Upper lobe of right lung (tissue), 1 donor: Measurements from ENCODE around the gene SAMD5. TPM values are rescaled to one million over a fixed set of nuclear protein-coding genes. Genes with fewer than 3 reads are reported as not detected.

Source experiments
- ATAC-seq: fragments of 200-7000 bp; cut with Tn5 transposase; one replicate; pipeline ENCODE4 v1.9.1; 2020; ENCODE audit warnings: mild to moderate bottlenecking, moderate library complexity
- DNase-seq: peaks from one replicate; pipeline ENCODE4 v3.0.0-alpha.2; 2020
- H3K27ac ChIP-seq: fragments of 200-600 bp; one replicate; pipeline ENCODE4 v1.8.0; 2022
- H3K27me3 ChIP-seq: fragments of 200-600 bp; one replicate; pipeline ENCODE4 v1.8.0; 2022; ENCODE audit warnings: mild to moderate bottlenecking
- H3K36me3 ChIP-seq: fragments of 200-600 bp; one replicate; pipeline ENCODE4 v1.8.0; 2022
- H3K4me1 ChIP-seq: fragments of 200-600 bp; one replicate; pipeline ENCODE4 v1.8.0; 2022
- H3K4me3 ChIP-seq: fragments of 200-600 bp; one replicate; pipeline ENCODE4 v1.8.0; 2022; ENCODE audit warnings: mild to moderate bottlenecking
- H3K9me3 ChIP-seq: fragments of 200-600 bp; one replicate; pipeline ENCODE4 v1.8.0; 2022
- intact Hi-C: fragments of 100-400 bp; cut with DNase I; formaldehyde crosslinking; loops from one replicate; pipeline ENCODE4 v1.11.0; 2022
- long read RNA-seq: library from polyadenylated mRNA; unstranded; transcript quantifications from one replicate; pipeline ENCODE4 v2.0.0, GENCODE V29; 2021
- total RNA-seq: library from RNA; stranded (reverse); fragmentation: NEBNext Ultra II Directional; extraction: Animal tissue kit (Norgen Biotek cat#: 25700); gene quantifications from one replicate; pipeline ENCODE4 v1.2.1, GENCODE V29; 2021
- TF ChIP-seq, protein P1 (sequence below): fragments of 200-600 bp; IDR thresholded peaks from one replicate; pipeline ENCODE4 v1.8.0; 2022; ENCODE audit warnings: antibody characterized with exemption
- donor health status: DM: no; HTN: yes; CAD: no; lungs with severe emphysema.

SAMD5 gene
- 19.6 TPM for total RNA-seq
- long read RNA-seq, full-length matches to known transcripts, result 11 of 13 reads
- long read RNA-seq, partial matches to known transcripts, result 0 of 13 reads
- long read RNA-seq, other reads (novel, unspliced or antisense), result 2 of 13 reads

DNA sequence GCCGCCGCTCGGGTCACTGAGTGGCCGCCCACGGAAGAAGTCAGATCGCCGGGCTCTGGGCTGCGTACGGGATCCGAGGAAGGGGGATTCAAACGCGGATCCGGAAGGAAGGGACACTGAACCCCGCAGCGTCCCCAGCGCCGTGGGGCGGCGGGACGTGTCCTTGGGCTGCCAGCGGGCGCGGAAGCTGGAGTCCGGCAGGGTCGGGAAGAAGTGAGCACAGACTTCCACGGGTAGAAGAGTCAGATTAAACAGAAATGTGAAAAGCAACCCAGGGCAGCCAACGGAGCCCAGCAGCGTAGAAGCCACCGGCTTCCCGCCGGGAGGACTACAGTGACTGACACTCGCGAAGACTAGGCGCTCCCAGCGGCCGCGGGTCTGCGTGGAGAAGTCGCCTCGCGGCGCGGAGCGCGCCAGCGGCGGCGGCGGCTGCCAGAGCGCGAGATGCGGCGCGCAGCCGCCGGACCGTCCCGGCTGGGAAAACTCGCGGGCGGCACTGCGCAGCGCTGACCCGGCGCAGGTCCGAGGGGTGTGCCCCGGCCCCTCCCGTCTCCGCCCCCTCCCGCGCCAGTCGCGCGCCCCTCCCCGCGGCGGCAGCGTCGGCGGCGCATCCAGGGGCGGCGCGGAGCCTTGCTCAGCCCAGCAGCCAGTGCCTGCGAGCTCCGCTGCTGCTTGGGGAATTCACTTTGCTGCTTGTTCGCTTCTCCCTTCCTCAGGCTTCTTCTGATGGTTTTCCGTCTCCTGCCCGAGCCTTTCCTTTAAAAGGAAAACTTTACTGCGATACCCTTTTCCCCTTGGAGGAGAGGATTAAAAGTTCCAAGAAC lies at the start of gene SAMD5:
Gene SAMD5, plus strand, starts transcription at position 649 of the 824 bp plus-strand sequence. CDS start 239 bp downstream, outside the sequence.
- TF ChIP-seq, protein P1, sequence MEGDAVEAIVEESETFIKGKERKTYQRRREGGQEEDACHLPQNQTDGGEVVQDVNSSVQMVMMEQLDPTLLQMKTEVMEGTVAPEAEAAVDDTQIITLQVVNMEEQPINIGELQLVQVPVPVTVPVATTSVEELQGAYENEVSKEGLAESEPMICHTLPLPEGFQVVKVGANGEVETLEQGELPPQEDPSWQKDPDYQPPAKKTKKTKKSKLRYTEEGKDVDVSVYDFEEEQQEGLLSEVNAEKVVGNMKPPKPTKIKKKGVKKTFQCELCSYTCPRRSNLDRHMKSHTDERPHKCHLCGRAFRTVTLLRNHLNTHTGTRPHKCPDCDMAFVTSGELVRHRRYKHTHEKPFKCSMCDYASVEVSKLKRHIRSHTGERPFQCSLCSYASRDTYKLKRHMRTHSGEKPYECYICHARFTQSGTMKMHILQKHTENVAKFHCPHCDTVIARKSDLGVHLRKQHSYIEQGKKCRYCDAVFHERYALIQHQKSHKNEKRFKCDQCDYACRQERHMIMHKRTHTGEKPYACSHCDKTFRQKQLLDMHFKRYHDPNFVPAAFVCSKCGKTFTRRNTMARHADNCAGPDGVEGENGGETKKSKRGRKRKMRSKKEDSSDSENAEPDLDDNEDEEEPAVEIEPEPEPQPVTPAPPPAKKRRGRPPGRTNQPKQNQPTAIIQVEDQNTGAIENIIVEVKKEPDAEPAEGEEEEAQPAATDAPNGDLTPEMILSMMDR, result no peak
- Histone ChIP-seq H3K4me1 (peaks cover 22% of the 10 kb centered on the region), H3K27me3 (peaks cover 14% of the 10 kb centered on the region), H3K27ac (peak within 1 kb of the TSS; percentile 79), H3K4me3 (peak within 1 kb of the TSS; percentile 75), H3K36me3 (no peaks in the 10 kb centered on the region), H3K9me3 (no peaks in the 10 kb centered on the region)
- peak; percentile 79 for DNase-seq
- peak; percentile 87 for ATAC-seq
- intact Hi-C loops, result loop anchor here (10.0 kb wide), 1 partner anchor 747 kb away; no protein-coding TSS in a partner anchor

DNA sequence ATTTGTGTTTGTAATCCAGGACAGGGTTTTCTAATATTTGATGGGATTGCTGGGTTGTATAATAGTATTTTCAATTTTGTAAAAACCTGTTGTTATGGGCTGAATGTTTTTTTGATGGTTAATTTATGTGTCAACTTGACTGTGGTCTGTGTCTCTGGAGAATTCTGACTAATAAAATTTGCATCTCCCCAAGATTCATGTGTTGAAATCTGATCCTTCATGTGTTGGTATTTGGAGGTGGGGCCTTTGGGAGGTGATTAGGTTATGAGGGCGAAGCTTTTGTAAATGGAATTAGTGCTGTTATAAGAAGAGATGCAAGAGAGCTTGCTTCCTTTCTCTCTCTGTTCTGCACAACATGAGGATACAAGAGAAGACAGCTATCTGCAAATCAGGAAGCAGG lies 48.7 kb upstream of the SAMD5 start:
- TF ChIP-seq, protein P1, result no peak
- no peak overlapping the region for H3K27ac ChIP-seq
- H3K36me3 ChIP-seq, result no peaks in the 10 kb centered on the region
- H3K4me3 ChIP-seq, result no peak overlapping the region
- ATAC-seq (no peak), DNase-seq (no peak)
- intact Hi-C loops, result no loop called here
- no peaks in the 10 kb centered on the region for H3K9me3 ChIP-seq
- H3K4me1 ChIP-seq, result no peaks in the 10 kb centered on the region
- no peaks in the 10 kb centered on the region for H3K27me3 ChIP-seq

DNA sequence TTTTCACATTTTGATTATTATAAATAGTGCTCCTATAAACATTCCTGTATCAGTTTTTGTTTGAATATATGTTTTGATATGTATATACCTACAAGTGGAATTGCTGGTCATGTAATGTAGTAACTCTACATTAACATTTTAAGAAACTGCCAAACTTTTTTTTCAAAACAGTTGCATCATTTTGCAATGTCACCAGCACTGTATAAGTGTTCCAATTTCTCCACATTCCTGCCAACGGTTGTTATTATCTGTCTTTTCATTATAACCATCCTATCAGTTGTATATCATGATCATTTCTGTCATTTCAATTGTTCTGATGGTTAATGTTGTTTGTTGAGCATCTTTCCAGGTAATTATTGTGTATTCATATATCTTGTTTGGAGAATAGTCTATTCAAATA lies 44.8 kb upstream of the SAMD5 start:
- ATAC-seq (no peak), DNase-seq (no peak)
- H3K36me3 ChIP-seq, result no peaks in the 10 kb centered on the region
- H3K4me3 ChIP-seq, result no peak overlapping the region
- no peak overlapping the region for H3K27ac ChIP-seq
- no peaks in the 10 kb centered on the region for H3K9me3 ChIP-seq
- TF ChIP-seq, protein P1, result no peak
- no peaks in the 10 kb centered on the region for H3K4me1 ChIP-seq
- H3K27me3 ChIP-seq, result no peaks in the 10 kb centered on the region
- intact Hi-C loops, result no loop called here

DNA sequence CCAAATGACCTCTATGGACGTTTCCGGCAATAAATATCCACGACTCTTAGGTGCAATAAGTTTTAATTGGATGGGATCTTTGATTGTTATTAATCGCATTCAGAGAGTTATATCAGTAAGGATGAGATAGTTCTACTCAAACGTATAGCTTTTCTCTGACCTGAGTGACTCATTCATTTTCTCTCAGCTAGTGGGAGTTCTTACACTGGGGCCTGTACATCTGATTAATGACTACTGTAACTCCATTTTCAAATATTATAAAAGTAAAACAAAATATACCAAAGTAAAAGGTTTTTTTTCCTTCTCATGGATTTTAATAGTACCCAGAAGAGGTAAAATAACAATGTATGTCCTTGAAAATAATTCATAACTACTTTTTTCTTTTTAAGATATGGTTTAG lies 41.1 kb upstream of the SAMD5 start:
- H3K27ac ChIP-seq, result no peak overlapping the region
- intact Hi-C loops, result no loop called here
- no peaks in the 10 kb centered on the region for H3K9me3 ChIP-seq
- H3K27me3 ChIP-seq, result no peaks in the 10 kb centered on the region
- no peak for DNase-seq
- ATAC-seq, result no peak
- no peaks in the 10 kb centered on the region for H3K36me3 ChIP-seq
- no peaks in the 10 kb centered on the region for H3K4me1 ChIP-seq
- H3K4me3 ChIP-seq, result no peak overlapping the region
- TF ChIP-seq, protein P1, result no peak

DNA sequence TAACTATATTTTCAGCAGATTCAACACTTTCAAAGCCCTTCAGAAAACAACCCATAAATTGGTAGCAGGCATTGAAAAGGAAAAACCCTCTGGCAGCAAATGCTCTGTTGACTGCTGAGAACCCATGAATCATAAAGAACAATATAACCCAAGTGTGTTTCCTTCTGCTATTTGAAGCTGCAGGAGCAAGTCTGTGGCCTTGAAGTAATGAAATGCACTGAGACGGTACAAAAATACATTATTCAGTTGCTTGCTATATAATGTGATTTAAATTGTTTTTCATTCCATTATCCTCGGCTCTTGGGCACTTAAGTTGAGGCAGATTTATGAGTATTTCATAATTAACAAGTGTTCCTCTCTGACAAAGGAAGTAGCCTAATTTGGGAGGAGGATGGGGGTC lies 40.6 kb upstream of the SAMD5 start:
- TF ChIP-seq, protein P1, result no peak
- Histone ChIP-seq H3K27me3 (no peaks in the 10 kb centered on the region), H3K4me3 (no peak overlapping the region), H3K27ac (no peak overlapping the region), H3K36me3 (no peaks in the 10 kb centered on the region), H3K4me1 (no peaks in the 10 kb centered on the region), H3K9me3 (no peaks in the 10 kb centered on the region)
- DNase-seq, result no peak
- intact Hi-C loops, result no loop called here
- ATAC-seq, result no peak
